HT1080 (cell line): ENCODE results near the gene RHOU. TPM values are rescaled to one million over a fixed set of nuclear protein-coding genes. Genes with fewer than 3 reads are reported as not detected.
"Not testable (repeated sequence)": the region's sequence is repeated elsewhere in the genome, so short reads cannot be mapped to it uniquely, and the experiment has no call there.

Experiments
- DNase-seq: peaks from one replicate; pipeline ENCODE4 v3.0.0-alpha.2; 2015; ENCODE audit warnings: low read depth
- polyA plus RNA-seq, 2 experiments: library from polyadenylated mRNA; depleted of rRNA; stranded (reverse); fragments of >200 nt; gene quantifications; 2 replicates each; pipeline ENCODE4 v1.2.3, GENCODE V29; 2015
- total RNA-seq: library from RNA; depleted of rRNA; stranded (reverse); fragments of >200 nt; shearing (Covaris generic); gene quantifications from 2 replicates; pipeline ENCODE4 v1.2.3, GENCODE V29; 2014; rRNA removed

The RHOU gene
- not detected in 2 replicates for total RNA-seq
- polyA plus RNA-seq (2015; cell fraction: cytosol; rRNA removed) = 0.01 and 0.03 TPM in 2 replicates
- polyA plus RNA-seq (2015; cell fraction: nucleus; rRNA removed) = 0.03 TPM in 1 of 2 replicates, not detected in the other

GRCh38 chr1:228734881-228735801 lies at the start of gene RHOU:
Gene RHOU (plus strand): TSS chr1:228735479. CDS start chr1:228735743, 264 bp downstream.
- DNase-seq = no peak

GRCh38 chr1:228687587-228687986 lies 47.7 kb upstream of the RHOU start:
- no peak for DNase-seq

DNA sequence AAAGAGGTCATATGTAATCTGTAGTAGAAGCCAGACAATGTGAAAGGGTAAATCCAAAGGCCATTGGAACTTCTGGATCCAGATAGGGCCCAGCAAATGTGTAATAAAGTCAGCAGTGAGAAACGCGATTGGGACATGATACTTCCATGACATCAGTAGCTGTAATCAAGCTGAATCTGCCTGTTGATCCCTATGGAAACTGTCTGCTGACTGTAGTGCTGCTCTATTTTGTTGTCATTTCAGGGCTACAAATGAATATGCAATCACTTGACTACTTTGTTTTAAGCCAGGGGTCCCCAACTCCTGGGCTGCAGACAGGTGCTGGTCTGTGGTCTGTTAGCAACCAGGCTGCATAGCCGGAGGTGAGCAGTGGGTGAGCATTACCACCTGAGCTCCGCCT lies 46.0 kb upstream of the RHOU start:
- no peak for DNase-seq

DNA sequence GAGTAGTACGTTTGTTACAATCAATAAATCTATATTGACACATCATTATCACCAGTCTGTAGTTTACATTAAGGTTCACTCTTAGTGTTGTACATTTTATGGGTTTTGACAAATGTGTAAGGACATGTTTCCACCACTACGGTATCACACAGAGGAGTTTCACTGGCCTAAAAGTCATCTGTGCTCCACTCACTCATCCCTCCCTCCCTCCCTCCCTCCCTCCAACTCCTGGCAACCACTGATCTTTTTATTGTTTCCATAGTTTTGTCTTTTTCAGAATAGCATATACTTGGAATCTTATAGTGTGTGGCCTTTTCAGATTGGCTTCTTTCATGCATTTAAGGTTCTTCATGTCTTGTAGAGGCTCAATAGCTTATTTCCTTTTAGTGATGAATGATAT lies 44.1 kb upstream of the RHOU start:
- no peak for DNase-seq

GRCh38 chr1:228691926-228692325 lies 43.4 kb upstream of the RHOU start:
- peak; percentile 16 for DNase-seq

DNA sequence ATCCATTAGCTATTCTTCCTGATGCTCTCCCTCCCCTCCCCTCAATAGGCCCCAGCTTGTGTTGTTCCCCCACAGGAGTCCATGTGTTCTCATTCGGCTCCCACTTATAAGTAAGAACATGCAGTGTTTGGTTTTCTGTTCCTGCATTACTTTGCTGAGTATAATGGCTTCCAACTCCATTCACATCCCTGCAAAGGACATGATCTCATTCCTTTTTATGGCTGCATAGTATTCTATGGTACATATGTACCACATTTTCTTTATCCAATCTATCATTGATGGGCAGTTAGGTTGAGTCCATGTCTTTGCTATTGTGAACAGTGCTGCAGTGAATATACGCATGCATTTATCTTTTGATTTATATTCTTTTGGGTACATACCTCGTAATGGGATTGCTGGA lies 40.8 kb upstream of the RHOU start:
- not testable (repeated sequence) for DNase-seq

DNA sequence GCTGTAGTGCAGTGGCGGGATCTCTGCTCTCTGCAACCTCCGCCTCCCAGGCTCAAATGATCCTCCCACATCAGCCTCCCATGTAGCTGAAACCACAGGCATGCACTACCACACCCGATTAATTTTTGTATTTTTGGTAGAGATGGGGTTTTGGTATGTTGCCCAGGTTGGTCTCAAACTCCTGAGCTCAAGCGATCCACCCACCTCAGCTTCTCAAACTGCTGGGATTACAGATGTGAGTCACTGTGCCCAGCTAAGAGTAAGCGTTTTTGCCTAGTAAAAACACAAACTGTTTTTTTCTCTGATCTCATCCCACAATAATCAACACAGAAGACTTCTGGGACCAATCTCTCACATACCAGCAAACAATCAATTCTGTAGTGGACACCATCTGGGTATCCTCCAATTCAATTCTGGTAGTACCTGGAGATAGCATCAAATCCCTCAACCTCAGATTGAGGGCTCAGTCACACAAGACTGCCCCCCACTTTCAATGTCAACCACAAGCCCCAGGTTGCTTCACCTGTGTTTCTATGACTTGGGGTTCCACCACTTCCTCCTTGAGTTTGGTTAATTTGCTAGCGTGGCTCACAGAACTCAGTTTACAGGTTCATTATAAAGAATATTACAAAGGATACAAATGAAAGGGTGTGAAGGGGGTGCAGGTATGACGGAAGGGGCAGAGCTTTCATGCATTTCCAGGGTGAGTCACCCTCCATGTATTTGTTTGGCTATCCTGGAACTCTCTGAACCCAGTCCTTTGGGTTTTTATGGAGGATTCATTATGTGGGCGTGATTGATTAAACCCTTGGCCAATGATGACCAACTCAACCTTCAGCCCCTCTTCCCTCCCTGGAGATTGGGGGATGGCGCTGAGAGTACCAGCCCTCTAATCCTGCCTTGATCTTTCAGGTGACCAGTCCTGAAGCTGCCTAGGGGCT lies 40.0 kb upstream of the RHOU start:
- no peak for DNase-seq

- peak; percentile 10 for DNase-seq
Measured at GRCh38 chr1:228697207-228698016, 37.9 kb upstream of the RHOU start.

GRCh38 chr1:228698017-228698329 lies 37.3 kb upstream of the RHOU start:
- DNase-seq = no peak

DNA sequence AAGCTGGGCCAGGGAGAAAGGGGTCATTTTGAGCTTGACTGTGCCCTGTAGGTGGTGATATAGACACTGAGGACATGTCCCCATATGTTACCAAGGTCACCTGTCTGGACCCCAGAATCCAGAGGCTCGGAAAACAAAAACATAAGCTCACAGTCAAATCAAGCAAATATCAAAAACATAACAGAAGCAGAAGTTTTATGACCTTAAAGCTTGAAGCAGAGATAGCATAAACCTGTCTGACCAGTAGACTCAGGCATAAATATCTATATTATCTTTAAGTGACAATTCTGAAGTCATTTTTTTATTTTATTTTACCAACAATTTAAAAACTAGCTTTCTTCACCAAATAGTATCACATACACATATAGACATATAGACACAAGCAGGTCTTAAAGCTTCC lies 32.8 kb upstream of the RHOU start:
- DNase-seq = no peak

GRCh38 chr1:228706305-228706704 lies 29.0 kb upstream of the RHOU start:
- no peak for DNase-seq

DNA sequence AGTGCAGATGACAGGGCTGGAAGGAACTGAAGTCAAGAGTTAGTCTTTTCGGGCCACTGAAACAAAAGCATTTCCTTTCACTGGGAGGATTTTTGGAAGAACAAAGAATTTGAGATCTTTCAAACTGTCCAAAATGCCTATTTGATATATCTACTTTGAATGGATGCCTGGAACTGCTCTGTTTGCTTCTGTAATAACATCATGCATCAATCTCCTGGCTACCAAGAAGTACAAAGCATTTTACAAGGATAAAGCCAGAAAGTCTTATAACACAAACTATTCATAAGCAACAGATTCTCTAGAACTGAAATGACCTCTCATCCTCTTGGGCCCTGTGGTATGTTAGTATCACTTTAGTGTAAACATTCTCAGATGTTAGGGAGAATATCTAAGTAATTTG lies 18.2 kb upstream of the RHOU start:
- no peak for DNase-seq

DNA sequence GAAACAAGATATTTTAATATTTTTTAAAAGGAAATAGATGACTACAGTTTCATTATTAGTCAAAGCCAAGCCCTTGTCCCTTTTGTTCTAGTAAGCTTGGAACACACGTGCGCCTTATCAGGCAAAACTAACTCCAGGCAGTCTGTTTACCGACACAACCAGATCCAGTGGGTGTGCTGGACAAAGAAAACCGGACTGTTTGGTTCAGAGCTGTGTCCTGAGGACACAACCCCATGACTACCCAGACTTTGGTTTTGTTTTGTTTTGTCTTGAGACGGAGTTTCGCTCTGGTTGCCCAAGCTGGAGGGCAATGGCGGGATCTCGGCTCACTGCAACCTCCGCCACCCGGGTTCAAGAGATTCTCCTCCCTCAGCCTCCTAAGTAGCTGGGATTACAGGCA lies 13.9 kb upstream of the RHOU start:
- no peak for DNase-seq

GRCh38 chr1:228723287-228723686 lies 12.0 kb upstream of the RHOU start:
- DNase-seq = no peak

GRCh38 chr1:228723921-228724320 lies 11.4 kb upstream of the RHOU start:
- DNase-seq = no peak

DNA sequence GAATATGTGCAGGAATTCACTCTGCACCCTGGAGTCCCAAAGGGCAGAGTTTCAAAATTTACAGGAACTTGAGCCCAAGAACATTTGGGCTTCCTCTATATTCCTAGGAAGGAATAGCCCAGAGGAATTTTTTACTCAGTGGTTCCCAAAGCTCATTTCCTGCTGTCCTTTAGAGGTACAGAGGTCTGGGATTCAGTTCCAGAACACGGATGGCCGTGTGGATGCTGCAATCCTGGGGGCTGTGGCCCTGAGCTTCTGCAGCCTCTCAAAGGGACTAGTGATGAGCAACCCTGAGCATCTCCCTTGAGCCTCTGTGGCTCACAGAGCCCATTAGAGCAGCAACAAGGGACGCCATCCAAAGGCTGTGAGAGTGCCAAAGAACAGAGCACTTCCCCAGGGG lies 10.1 kb upstream of the RHOU start:
- DNase-seq = no peak

GRCh38 chr1:228727681-228728171 lies 7.6 kb upstream of the RHOU start:
- no peak for DNase-seq

DNA sequence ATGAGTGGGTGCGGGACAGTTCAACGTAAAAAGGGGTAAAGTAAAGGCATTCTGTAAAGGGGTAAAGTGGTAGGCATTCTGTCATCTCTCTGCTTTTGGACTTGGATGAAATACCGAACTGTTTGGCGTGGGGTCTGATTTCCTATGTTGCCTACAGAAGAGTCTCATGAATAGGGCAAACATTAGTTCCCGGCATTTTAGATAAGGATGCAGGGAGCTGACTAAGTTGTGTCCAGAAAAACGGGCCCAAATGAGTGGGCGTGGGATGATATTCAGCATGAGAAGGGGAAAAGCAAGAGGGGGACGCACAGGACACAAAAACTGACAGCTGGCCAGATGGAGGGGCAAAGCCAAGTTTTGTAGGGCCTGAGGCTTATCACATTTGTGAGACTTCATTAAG lies 2.9 kb upstream of the RHOU start:
- no peak for DNase-seq

- DNase-seq = no peak
Measured at GRCh38 chr1:228733576-228733975, 1.7 kb upstream of the RHOU start.

GRCh38 chr1:228735871-228736586 lies 750 bp downstream of the RHOU start:
- no peak for DNase-seq
